CD4-positive, alpha-beta T cell treated with Interleukin-6 for 4 hours (primary cell): ENCODE data around the gene BTN1A1.
"Not testable (repeated sequence)": the region's sequence is repeated elsewhere in the genome, so short reads cannot be mapped to it uniquely, and the experiment has no call there.

Experiments
- DNase-seq: peaks from one replicate; pipeline ENCODE4 v3.0.0-alpha.2; 2020; ENCODE audit warnings: mixed read lengths

BTN1A1 gene

DNA sequence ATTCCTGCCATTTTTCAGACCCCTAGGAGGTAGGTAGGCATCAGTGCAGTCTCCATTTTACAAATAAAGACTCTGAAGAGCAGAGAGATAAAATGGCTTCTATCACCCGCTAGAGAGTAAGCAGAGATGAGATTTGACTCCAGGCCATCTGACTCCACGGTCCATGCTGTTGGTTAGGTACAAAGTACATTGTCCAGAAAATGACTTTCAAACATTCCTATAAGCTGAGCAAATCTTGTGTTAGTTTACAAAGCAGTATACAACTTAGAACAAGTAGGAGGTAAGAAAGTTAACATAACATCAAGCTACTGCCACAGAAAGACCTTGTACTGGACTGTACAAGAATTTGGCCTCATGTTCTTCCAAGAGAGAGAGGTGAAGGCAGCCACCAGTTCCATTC, 14.9 kb downstream of the BTN1A1 start:
- no peak for DNase-seq

GRCh38 chr6:26516481-26517427, 16.7 kb downstream of the BTN1A1 start:
- no peak for DNase-seq

DNA sequence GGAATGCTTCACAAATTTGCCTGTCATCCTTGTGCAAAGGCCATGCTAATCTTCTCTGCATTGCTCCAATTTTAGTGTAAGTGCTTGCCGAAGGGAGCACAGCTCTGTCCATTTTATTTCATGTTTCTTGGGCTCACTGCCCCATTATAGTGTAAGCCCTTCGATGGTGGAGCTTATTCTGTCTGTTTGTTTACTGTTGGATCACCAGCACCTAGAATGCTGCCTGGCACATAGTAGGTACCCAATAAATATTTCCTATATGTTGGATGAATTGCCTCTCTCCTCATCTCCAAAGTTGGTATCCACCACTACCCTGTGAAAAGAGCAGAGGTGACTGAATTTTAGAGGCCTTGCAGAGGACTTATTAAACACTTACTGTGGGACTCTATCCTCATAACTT, 19.3 kb downstream of the BTN1A1 start:
- DNase-seq = no peak

- DNase-seq = no peak
These were observed 20.2 kb downstream of the BTN1A1 start for GRCh38 chr6:26520237-26520849.

DNA sequence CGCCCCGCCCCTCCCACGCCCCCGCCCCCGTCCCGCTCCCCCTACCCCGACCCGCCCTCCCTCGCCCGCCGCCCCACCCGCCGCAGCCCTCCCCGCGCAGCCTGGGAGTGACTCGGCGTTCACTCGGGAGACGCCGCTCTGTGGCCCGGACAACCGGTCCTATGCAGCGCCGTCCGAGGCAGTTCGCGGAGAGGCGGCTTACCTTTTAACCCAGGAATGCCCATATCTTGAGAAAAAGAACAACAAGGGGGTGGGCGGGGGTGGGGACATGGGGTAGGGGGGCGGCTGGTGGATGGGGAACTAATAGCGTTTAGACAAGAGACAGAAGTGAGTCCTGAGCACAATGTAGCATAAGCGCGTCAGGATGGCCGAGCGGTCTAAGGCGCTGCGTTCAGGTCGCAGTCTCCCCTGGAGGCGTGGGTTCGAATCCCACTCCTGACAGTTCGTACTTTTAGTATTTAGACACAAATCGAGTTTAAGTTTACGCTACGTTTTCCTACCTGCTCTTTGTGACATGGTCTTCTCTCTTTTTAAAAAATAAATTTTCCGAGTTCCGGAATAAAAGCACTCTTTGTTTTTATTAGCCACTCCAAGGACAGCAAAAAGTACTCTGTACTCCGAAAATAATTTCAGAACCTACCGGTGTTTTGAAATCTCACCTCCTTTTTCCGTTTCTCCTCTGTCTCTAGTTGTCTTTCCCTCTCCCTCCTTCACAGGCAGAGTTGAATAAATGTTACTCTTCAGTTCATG, 20.9 kb downstream of the BTN1A1 start:
- DNase-seq = peak; percentile 86

GRCh38 chr6:26521600-26522391, 21.7 kb downstream of the BTN1A1 start:
- peak; percentile 72 for DNase-seq

DNA sequence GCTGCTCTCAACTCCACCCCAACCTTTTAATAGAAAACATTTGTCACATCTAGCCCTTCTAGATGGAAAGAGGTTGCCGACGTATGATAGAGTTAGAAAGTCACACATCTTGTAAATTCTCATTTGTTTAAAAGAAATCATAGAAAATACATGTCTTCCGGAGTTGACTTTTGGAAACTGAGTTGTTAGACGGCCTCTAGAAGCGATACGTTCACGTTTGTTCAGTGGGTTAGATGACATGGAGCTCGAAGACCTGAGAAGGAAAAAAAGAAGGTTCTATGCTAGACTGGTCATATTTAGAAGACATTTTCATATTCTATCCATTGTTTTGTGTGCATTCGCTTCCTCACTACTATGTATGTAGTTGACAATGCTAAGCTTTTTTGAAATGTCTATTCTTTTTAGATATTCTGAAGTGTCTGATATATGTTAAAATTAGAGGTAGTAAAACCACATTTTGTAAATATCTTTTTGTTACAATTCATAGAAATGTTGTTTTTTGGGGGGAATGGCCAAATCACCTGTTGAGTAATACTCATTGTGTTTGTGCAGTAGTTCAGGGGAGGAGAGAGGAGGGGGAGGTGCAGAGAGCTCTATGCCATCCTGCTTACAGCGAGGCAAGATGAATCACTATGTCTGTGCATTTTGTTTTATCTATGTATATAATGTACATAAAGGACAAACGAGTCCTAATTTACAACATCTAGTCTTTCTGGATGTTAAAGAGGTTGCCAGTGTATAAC, 22.6 kb downstream of the BTN1A1 start:
- peak; percentile 50 for DNase-seq

GRCh38 chr6:26524314-26524713, 24.2 kb downstream of the BTN1A1 start:
- not testable (repeated sequence) for DNase-seq

DNA sequence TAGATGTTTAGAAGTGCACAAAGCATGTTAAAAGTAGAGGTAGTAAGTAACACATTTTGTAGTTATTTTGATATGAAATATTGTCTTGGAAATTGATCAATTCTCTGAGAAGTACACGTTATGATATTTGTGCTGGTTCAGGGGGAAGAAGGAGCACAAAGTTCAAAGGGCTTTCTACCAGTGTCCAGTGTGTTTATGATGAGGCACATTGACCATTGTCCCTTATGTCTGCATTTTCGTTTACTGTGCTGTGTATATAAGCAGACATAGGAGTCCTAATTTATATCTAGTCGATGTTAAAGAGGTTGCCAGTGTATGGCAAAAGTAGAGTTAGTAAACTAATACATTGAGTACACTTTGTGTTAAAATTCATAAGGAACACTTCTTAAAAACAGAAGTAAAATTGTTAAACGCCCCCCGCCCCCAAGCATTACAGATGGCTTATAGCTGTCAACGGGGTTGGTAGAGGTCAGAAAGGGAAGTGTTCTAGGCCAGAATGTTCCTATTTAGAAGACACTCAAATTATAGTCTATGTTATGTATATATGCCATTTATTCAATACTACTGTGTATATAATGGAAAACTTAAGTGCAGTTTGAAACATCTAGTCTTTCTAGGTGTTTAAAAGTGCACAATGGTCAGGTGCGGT, 24.7 kb downstream of the BTN1A1 start:
- DNase-seq = no peak

- no peak for DNase-seq
These were observed 25.7 kb downstream of the BTN1A1 start for GRCh38 chr6:26525838-26526237.

DNA sequence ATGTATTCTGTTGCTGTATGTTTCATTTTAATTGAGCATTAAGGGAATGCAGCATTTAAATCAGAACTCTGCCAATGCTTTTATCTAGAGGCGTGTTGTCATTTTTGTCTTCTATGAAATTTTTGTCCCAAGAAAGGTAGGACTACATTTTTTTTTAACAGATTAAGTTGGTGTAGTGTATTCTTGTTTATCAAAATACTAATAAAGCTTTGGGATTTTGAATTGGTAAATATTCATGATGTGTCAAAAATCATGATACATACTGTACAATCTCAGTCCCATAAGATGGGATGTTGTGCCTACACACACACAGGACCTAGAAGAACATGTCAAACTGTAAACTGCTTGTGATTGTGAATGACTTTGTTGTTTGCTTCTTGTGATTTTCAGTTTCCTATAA, 26.8 kb downstream of the BTN1A1 start:
- DNase-seq = no peak

DNA sequence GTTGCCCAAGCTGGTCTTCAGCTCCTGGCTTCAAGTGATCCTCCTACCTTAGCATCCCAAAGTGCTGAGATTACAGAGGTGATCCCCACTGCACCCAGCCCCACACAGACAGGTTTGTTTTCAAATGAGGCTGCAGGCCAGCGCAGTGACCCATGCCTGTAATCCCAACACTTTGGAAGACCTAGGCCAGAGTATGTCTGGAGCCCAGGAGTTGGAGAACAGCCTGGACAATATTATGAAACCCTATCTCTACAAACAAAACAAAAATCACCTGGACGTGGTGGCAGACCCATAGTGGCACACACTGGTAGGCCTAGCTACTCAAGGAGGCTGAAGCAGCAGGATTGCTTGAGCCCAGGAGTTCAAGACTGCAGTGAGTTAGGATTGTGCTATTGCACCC, 30.1 kb downstream of the BTN1A1 start:
- no peak for DNase-seq

DNA sequence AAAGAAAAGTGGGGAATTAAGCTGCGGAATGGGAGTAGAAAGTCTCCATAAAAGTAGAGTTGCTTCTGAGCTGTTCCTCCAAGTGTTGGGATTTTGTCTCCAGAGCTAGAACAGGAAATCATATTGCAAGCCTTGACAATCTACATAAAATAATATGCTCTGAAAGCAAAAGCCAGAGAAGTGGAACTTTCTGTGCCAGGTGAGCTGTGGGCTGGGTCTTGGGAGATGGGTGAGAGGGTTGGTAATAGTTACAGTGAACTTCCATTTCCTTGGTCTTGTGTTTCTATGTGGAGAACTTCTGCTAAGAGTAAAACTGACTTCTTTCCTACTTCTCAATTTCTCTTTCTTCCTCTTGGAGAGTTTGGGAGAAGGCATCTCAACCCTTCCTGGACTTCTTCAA, 31.8 kb downstream of the BTN1A1 start:
- DNase-seq = no peak

DNA sequence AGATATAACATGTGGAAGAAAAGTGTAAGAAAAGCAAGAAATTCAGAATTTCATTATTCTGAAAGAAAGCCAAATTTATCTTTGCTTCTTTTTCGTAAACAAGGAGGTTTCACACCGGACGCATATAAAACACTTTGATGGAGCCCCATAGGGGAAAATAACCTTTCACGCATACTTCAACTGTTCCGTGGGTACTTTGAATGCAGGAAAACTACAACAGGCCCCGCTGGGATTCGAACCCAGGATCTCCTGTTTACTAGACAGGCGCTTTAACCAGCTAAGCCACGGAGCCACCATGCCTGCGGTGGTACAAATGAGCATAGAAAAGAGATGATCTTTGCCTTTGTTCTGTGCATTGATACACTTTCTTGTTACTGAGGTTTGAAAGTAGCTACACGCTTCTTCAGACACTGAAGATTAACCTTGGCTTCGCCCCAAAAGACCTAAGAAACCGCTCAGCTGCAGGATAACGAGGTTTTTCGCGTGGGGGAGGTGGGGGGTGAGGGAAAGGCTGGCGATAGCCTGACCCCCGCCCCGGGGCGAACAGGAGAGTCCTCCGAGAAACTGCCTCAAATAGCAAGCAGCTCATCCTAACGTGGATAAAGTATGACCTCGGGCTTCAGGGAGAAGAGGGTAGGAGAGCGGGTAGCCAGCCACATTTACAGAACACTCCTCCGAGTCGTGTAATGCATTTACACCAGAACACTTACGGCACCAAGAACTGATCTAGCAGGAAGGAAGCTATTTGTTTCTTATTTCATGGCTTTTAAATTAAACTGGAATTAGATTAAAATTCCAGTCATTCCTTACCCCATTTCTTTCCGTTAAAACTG, 32.8 kb downstream of the BTN1A1 start:
- peak; percentile 89 for DNase-seq

- no peak for DNase-seq
These were observed 33.4 kb downstream of the BTN1A1 start for GRCh38 chr6:26533532-26533931.

DNA sequence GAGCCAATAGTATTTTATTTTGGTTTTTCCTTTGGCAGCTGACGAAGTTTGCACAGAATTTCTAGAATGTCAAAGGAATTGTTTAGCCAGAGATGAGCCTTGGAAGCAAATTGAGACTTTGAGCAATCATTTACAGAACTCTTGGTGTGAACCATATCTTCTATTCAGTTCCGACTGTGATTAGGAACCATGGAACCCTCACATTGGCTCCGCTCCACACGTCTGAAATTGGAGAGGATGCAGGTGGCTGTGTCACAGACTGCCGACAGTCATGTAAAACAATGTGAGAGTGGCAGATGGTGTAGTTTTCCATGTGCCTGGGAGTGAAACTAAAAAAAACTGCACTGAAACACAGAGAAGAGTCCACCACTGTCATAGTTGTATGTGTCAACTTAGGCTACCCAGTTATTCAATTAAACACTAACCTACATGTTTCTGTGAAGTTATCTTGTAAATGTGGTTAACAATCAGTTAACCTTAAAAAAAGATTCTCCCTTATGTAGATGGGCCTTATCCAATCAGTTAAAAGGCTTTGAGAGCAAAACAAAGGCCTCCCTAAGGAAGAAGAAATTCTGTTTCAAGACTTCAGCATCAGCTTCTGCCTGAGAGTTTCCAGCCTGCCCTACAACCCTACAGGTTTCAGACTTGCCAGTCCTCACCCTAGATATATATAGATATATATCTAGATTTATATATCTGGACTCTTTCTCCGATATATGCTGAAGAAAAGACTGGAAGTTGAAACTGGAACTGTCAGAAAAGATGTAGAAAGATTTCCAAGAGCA, 34.8 kb downstream of the BTN1A1 start:
- no peak for DNase-seq

- DNase-seq = peak; percentile 50
These were observed 36.6 kb downstream of the BTN1A1 start for GRCh38 chr6:26536571-26537159.

DNA sequence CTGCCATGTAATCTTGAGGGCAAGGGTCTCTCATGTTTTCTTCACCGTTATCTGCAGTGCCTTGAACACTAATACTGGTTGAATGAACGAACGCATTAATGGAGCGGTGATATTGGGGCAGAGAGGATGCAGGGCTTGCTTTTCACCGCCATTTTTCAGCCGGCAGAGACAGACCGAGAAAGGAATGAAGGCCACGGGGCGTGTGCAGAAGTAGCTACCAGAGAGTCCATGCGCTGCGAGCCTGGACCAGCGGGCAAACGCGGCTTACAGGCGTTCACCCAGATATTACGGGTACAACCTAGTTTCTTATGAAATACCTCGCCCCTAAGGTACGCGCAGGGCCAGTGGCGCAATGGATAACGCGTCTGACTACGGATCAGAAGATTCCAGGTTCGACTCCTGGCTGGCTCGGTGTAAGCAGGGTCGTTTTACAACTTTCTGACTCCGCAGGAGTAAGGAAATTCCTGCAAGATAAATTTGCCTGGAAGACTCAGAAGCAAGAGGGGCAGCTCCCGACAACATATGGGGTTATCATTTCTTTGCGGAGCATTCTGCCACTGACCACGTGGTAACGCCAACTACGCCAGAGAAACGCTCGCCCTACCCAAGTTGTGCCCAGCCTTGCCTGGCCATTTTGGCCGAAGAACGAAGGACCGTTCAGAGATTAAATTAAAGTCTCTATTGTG, 37.2 kb downstream of the BTN1A1 start:
- peak; percentile 87 for DNase-seq
